Skin epidermis (tissue), 12 donors: Measurements from ENCODE around the gene SLC7A1.
A peak's percentile ranks its signal among the peaks of the same experiment; 100 is the strongest.
"Not testable (repeated sequence)": the region's sequence is repeated elsewhere in the genome, so short reads cannot be mapped to it uniquely, and the experiment has no call there.

Source experiments
- H3K27ac ChIP-seq, 21 experiments: fragments of 200-600 bp; sonication (generic) in 11 of 21; one replicate each; pipeline ENCODE4 v1.5.0; 2020; ENCODE audit warnings: mild to moderate bottlenecking in 3 of 21, inconsistent platforms in 2 of 21, moderate library complexity in 2 of 21
- H3K4me3 ChIP-seq, 7 experiments: fragments of 200-600 bp; sonication (generic) in 2 of 7; one replicate each; pipeline ENCODE4 v1.5.0; 2020; ENCODE audit warnings: inconsistent platforms in 2 of 7, mild to moderate bottlenecking in 2 of 7, moderate library complexity in 1 of 7

Gene SLC7A1

DNA sequence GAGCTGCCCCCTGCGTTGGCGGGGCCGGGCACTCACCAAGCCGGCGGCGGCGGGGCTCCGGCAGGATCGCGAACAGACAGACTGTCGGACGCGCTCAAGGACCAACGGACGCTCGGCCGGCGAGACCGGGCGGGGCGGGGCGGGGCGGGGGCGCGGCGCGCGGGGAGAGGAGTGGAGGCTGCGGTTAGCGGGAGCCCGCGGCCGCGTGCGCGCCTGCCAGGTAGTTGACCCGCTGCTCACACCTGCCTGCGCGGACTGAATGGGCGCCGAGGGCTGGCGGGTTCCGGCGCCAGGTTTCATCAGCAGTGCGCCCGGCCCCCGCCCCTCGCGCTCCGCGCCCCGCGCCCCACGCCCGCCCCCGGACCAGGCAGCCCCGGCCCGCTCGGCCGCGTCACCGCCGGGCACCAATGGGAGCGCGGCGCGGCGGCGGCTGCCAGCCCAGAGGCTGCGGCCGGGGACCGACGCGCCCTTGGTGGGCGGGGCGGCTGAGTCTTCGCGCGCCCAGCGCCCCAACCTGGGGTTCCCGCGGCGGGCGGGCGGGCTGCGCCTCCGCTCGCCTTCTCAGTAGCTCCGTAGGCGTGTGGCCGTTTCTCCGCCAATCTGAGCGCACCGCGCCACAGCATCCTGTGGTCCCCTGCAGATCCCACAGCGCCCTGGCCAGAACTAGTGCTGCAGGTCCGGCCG, at the start of gene SLC7A1:
TSS of gene SLC7A1 (minus strand) at position 309 of the 684 bp plus-strand sequence. CDS start 59,500 bp downstream, outside the sequence.
- peak within 1 kb of the TSS; percentile 73 to 97 (median 88) for H3K4me3 ChIP-seq

DNA sequence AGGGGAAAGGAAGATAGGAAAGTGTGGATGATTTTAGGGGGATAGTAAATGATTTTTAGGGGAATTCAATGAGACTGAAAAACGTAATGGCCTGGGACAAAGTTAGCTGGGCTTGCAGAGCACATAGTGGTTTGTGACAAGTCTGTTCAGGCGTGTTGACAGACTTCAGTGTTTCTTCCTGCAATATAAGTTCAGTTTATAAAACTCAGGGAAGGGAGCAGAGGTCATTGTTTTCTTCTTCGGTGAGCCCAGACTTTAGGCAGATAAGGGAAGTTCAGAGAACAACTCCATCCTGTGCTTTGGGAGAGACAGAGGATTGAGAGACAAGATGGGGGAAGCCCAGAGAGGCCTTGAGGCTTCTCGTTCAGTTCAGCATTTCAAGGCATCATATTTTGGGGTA, 45.2 kb upstream of the SLC7A1 start:
- Histone ChIP-seq H3K27ac (no peak overlapping the region), H3K4me3 (no peak overlapping the region)

More for the DNA sequence above, at the start of gene SLC7A1:
- peak within 1 kb of the TSS; percentile 75 to 99 (median 92) for H3K27ac ChIP-seq

DNA sequence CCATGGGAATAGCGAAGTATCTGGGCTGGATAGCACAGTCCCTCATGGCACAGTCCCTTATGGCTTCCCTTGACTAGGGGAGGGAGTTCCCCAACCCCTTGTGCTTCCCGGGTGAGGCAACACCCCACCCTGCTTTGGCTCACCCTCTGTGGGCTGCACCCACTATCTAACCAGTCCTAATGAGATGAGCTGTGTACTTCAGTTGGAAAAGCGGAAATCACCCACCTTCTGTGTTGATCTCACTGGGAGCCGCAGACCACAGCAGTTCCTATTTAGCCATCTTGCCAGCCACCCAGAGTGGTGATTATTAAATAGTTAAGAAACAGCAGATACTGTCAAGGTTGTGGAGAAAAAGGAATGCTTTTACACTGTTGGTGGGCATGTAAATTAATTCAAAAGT, 41.3 kb upstream of the SLC7A1 start:
- not testable (repeated sequence) for H3K27ac ChIP-seq, H3K4me3 ChIP-seq

DNA sequence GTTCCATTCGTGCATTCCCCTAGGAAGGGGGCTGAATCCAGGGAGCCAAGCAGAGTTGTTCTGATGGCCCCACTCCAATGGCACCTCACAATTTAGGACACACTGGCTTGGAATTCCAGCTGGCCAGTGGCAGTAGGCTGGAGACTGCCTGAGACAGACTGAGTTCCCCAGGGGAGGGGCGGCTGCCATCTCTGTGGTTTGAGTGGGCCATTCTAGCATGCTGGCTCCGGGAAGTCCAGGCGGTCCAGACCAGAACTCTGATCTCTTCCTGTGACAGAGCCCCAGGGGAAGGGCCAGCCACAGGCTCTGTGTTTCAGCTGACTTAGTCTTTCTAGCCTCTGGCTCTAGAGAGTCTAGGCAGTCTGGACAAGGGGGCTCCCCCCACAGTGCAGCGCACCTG, 29.5 kb upstream of the SLC7A1 start:
- H3K27ac ChIP-seq: no peak overlapping the region
- no peak overlapping the region for H3K4me3 ChIP-seq

DNA sequence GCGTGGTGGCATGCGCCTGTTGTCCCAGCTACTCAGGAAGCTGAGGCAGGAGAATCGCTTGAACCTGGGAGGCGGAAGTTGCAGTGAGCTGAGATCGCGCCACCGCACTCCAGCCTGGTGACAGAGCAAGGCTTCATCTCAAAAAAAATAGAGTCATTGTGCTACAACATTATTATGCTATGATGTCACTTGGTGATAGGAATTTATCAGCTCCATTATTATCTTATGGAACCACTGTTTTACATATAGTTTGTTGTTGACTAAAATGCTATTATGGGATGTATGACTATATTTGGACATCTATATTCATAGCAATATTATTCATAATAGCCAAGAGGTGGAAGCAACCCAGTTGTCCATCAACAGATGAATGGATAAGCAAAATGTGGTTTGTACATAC, 26.4 kb upstream of the SLC7A1 start:
- no peak overlapping the region for H3K27ac ChIP-seq

DNA sequence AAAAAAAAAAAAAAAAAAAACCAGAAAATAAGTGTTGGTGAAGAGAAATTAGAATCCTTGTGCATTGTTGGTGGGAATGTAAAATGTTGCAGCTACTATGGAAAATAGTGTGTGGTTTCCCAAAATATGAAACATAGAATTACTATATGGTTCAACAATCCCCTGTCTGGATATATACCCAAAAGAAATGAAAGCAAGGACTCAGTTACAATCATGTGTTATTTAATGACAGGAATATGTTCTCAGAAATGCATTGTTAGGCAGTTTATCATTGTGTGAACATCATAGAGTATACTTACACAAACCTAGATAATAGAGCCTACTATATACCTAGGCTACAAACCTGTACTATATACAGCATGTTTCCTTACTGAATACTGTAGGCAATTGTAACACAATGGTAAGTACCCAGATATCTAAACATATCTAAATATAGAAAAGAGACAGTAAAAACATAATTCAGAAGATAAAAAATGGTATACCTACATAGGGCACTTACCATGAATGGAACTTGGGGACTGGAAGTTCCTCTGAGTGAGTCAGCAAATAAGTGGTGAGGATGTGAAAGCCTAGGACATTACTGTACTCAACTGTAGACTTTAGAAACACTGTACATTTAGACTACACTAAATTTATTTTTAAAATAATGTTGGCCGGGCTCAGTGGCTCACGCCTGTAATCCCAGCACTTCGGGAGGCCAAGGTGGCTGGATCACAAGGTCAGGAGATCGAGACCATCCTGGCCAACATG, 25.7 kb upstream of the SLC7A1 start:
- no peak overlapping the region for H3K27ac ChIP-seq
- H3K4me3 ChIP-seq: no peak overlapping the region

More for the DNA sequence above, 26.4 kb upstream of the SLC7A1 start:
- no peak overlapping the region for H3K4me3 ChIP-seq

DNA sequence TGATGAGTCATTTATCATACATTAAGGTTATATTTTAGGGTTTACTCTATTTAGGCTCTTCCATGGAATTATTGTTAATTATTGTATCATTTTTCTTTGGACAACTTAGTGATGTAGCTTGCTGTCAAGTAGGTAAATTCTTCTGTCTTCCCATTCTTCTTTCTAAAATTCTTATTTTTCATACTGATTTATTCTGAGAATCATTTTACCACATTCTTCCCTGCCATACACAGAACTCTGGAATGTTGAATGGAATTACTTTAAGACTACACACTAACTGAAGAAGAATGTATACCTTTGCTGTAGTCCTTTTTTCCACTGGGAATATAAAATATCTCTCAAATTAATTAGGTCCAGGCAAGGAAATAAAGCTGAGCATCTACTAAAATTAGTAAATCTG, 24.5 kb upstream of the SLC7A1 start:
- Histone ChIP-seq H3K27ac (no peak overlapping the region), H3K4me3 (no peak overlapping the region)

DNA sequence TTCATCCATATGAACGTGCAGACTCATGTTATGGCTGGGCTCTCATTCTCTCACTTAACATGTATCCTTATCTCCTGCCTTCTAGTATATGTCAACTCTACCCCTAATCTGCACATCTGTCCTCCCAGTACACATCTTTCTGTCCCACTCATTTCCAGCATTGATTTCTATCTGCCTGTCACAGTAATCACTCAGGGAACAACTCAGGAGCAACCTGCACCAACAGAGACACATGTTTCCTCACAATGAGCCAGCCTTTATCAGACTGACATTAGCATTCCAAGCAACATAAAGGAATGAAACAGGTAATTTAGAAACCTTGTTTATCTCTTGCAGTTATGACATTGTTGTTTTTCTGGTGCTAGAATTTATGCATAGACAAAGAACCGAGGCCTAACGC, 17.6 kb upstream of the SLC7A1 start:
- Histone ChIP-seq H3K27ac (no peak overlapping the region), H3K4me3 (no peak overlapping the region)

DNA sequence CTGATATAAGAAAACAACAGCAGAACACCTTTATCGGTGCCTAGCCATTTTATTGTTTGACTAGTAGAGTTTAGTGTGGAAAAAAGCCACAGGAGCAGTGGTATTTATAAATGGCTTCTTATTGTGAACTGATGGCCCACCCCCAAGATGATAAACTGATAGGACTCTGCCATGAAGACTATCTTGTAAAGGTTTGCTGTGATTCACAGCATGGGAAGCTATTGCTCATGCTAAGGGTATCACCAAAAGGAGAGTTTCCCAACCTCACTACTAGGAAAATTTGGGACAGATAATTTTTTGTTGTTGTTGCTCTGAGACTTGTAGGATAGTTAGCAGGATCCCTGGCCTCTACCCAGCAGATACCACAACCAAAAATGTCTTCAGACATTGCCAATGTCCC, 12.0 kb upstream of the SLC7A1 start:
- Histone ChIP-seq H3K27ac (no peak overlapping the region), H3K4me3 (no peak overlapping the region)

DNA sequence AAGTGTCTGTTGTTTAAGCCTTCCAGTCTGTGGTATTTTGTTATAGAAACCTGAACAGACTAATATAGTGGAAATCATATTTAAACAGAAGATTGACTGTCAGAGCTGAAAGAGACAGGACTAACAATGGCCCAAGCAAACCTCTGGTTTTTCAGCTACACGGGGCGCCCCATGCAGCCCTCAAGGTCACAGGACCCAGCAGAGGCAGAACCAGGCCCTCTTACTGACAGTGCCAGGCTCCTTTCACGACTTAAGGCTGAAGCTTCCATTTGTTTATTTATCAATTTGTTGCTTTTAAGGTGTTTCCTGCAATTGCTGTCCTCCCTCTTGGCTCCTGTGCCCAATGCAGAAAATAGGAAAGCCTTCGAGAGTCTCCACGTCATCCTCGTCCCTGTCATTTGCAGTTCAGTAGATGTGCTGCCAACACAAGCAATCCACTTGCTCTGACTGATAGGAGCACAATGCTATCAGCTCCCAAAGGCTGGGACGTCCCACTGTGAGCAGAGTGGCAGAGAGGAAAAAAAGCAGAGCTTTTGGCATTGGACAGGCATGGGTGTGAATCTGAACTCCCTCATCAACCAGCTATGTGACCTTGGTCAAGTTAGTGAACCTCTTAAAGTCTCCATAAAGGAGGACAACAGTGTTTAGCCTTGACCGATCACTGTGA, 10.5 kb upstream of the SLC7A1 start:
- no peak overlapping the region for H3K27ac ChIP-seq
- no peak overlapping the region for H3K4me3 ChIP-seq

DNA sequence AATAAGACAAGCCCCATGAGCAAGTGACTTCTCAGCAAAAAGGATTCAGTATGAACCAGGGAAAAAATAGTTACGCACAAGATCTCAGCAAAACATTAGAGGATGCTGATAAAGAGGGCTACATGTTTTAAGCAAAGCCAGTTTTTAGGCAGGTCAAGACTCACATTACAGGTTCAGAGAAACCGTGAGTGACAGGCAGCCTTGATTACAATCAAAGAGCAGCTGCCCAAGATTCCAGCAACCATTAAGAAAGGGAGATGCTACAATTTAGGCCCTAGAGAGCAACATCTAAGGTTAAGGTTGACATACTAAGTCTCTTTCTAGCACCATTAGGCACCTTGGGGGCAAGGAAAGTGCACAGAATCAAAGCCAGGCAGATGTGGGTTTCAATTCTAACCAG, 2.8 kb upstream of the SLC7A1 start:
- Histone ChIP-seq H3K4me3 (no peak overlapping the region), H3K27ac (no peak overlapping the region)

DNA sequence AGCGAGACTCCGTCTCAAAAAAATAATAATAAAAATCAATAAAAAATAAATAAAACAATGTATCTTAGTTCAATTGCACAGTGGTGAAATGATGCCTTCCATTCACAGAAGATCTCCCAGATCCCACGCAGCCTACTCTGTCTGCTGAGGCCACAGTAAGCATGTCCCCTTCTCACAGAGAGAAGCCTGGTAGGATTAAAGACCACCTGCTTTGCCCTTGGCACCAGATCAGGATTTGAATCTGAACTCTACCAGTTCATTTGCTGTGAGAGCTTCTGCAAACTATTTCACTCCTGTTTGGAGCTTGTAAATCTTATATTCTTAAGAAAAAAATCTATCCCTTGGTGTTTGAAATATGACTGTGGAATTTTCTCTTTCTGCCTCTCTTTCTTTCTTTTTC, 2.2 kb upstream of the SLC7A1 start:
- H3K4me3 ChIP-seq: no peak overlapping the region
- no peak overlapping the region for H3K27ac ChIP-seq

DNA sequence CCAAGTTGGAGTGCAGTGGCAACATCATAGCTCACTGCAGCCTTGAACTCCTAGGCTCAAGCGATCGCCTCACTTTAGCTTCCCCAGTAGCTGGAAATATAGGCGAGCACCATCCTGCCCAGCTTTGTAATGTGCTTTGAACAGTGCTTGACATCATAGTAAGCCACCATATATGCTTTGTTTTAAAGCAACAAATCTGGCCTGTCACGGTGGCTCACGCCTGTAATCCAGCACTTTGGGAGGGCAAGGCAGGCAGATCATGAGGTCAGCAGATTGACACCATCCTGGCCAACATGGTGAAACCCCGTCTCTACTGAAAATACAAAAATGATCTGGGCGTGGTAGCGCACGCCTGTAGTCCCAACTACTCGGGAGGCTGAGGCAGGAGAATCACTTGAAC, 1.8 kb upstream of the SLC7A1 start:
- no peak overlapping the region for H3K4me3 ChIP-seq
- H3K27ac ChIP-seq: no peak overlapping the region

DNA sequence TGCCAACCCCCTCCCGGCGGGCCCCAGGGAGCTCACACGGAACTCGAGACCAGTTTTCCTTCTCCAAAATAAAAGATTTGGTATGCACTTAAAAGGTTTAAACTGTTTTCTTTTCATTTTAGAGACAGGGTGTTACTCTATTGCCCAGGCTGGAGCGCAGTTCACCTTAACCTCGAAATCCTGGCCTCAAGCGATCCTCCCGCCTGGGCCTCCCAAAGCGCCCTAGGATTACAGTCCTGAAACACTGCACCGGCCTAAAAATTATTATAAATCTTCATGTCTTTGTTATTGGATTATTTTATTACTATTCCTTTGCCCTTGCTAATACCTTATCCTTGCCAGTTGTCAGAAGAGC, 553 bp upstream of the SLC7A1 start:
- H3K4me3 ChIP-seq: peak overlapping the region; percentile 73 to 97 (median 88)
- peak overlapping the region in 7 of 21 experiments; percentile 17 to 98 (median 42) for H3K27ac ChIP-seq

DNA sequence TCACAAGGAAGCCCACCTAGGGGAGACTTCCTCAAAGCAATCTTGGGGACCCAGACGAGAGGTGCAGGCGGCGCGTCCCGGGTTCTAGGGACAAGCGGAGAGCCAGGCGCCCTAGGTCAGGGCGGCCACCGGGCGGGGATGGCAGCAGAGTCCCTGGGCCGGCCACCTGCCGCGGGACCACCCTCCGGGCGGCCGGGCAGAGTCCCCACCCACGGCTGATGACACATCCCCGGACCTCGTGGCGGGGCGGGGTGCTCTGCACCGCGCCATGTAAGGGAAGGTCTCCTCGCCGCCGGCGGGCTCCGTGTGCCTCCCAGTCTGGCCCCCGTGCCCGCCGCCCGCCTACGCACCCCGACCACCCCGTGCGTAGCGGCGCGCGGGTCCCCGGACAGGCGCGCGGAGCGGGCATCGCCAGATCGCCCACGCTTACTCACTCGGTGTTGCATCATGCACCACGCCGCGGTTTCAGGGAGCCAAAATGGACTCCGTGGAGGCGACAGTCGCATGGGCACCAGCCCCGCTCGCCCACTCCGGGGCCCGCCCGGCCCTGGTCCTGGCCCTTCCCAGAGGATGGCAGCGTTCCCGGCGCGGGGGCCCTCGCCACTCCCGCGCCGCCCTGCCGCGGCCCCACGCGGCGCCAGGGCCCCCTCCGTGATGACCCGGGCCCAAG, 643 bp downstream of the SLC7A1 start:
- peak overlapping the region; percentile 73 to 97 (median 88) for H3K4me3 ChIP-seq
- peak overlapping the region; percentile 75 to 99 (median 92) for H3K27ac ChIP-seq

DNA sequence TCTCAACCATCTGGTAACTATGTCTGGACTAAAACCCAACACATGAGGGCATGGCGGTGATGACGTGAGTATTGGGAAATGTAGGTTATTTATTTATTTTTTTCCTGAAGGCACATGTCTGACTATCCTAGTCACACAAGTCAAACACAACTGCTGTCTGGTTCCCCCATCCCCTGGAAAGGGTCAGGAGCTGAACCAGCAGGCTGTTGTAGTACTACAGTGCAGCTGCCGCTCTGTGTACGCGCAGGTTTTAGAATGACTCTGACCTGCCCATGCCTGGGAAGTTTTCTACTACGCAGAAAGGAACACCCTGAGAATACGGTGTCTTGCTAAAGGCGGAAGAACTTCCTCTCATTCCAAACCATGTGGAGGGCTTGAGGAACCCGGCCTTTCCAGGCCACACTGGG, 1.2 kb downstream of the SLC7A1 start:
- Histone ChIP-seq H3K27ac (peak overlapping the region; percentile 75 to 99 (median 92)), H3K4me3 (peak overlapping the region; percentile 73 to 97 (median 88))

DNA sequence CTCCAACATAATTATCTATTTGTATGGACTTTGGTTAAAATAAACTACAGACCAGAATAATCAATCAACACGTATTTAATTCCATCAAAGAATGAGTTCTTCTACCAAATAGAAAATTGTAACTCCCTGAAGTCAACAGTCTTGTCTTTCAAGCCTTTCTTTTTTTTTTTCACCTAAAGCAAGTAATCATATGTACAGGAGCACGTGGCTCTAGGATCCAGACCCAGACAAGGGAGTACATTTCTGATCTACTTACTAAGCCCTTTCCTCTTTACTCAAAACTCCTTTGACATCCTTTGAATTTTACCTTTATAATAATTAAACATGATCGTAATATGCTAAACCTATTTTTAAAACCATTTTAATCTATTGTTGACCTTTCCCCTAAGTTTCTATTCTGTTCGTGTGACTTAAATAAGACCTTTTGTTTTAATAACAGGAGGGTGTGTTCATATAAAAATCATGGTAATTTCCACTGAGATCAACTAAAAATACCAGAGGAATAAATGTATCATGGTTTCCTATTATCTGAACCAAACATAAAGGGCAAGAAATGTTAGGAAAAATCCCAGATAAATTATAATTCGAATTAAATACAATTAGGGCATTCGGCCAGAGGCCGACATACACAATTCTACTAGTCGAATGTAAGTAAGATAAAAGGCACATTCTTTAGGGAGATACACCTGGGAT, 1.7 kb downstream of the SLC7A1 start:
- H3K4me3 ChIP-seq: peak overlapping the region in 6 of 7 experiments; percentile 73 to 97 (median 89)
- H3K27ac ChIP-seq: peak overlapping the region in 15 of 21 experiments; percentile 37 to 99 (median 96)

DNA sequence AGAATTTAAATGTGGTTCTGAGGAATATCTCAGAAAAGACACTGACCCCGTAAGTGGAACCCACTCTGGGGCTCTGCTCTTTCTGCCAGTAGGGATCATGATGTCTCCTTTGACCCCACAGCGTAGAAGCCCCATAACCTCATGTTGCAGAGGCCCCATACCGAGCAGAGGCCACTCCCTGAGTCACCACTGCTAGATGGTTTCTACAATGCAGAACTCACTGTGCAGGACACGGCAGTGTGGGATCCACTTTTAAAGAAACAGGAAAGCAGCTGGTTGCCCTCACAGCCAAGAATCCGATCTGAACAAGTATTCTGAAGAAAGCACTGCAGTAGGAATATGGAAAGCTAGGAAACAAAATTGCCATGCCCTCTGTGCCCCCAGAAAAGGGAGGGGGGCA, 4.2 kb downstream of the SLC7A1 start:
- Histone ChIP-seq H3K4me3 (no peak overlapping the region), H3K27ac (peak overlapping the region in 6 of 21 experiments; percentile 4 to 66 (median 27))

DNA sequence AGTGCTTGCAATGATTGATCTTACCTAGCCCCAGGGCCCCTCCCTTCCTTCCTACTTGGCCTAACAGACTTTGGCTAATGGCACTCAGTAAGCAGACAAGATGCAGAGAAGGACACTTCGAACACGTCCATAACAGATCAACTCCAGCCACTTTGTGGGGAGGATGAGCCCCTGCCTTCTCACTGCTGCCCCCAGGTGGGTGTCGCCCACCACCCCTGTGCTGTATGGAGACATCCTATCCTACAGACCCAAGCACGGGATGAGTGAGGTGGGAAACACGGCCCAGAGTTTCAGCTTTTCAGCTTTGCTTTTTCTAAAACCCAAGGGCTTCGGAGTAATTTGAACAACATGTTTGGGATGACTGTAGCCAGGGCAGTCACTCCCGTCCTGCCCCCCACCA, 5.5 kb downstream of the SLC7A1 start:
- Histone ChIP-seq H3K4me3 (no peak overlapping the region), H3K27ac (peak overlapping the region in 9 of 21 experiments; percentile 1 to 76 (median 23))

DNA sequence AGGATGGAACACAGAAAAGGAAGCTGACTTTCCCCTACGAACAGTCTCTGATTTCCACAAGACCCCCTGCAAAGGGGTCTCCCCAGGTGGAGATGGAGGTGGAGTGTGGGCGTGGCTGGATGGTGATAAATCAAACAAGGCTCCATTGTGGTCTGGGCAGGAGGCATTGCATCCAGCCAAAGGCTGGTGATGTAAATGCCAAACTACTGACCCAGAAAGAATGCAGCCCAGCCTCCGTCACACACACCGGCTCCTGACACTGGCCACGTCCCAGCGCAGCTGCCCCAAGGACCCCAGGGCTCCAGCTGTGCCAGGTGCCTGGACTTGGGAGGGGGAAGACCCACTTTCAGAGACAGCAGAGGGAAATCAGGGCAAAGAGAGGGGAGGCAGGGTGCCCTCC, 6.3 kb downstream of the SLC7A1 start:
- H3K27ac ChIP-seq: peak overlapping the region in 9 of 21 experiments; percentile 1 to 76 (median 45)
- no peak overlapping the region for H3K4me3 ChIP-seq
